Glutamatergic neuron (in vitro differentiated cells): ENCODE data around the gene TP53I11. TPM values are rescaled to one million over a fixed set of nuclear protein-coding genes. Genes with fewer than 3 reads are reported as not detected.
A peak's percentile ranks its signal among the peaks of the same experiment; 100 is the strongest.

Experiments used
- DNase-seq: peaks from one replicate; pipeline ENCODE4 v3.0.0; 2022
- H3K27ac Mint-ChIP-seq: one replicate; pipeline ENCODE4 v1.8.0; 2020; ENCODE audit warnings: mild to moderate bottlenecking, mixed read lengths, inconsistent platforms; ENCODE audit not compliant: unreplicated experiment
- H3K27me3 Mint-ChIP-seq: one replicate; pipeline ENCODE4 v1.8.0; 2020; ENCODE audit warnings: mild to moderate bottlenecking, moderate library complexity, mixed read lengths, inconsistent platforms; ENCODE audit not compliant: unreplicated experiment
- H3K36me3 Mint-ChIP-seq: one replicate; pipeline ENCODE4 v1.8.0; 2020; ENCODE audit warnings: mild to moderate bottlenecking, mixed read lengths, inconsistent platforms; ENCODE audit not compliant: unreplicated experiment
- H3K4me1 Mint-ChIP-seq: one replicate; pipeline ENCODE4 v1.8.0; 2020; ENCODE audit warnings: mild to moderate bottlenecking, low read depth, mixed read lengths, inconsistent platforms; ENCODE audit not compliant: unreplicated experiment
- H3K4me3 Mint-ChIP-seq: one replicate; pipeline ENCODE4 v1.8.0; 2020; ENCODE audit warnings: mild to moderate bottlenecking, mixed read lengths, inconsistent platforms; ENCODE audit not compliant: unreplicated experiment
- H3K9me3 Mint-ChIP-seq: one replicate; pipeline ENCODE4 v1.8.0; 2020; ENCODE audit warnings: mild to moderate bottlenecking, moderate library complexity, mixed read lengths, inconsistent platforms; ENCODE audit not compliant: unreplicated experiment
- CTCF ChIP-seq: fragments of 200-600 bp; sonication (generic); IDR thresholded peaks from one replicate; pipeline ENCODE4 v1.5.0; 2021; ENCODE audit not compliant: partially characterized antibody, unreplicated experiment
- total RNA-seq: library from RNA; stranded (reverse); fragmentation: NEBNext Ultra II Directional; extraction: Animal tissue kit (Norgen Biotek cat#: 25700); gene quantifications from one replicate; pipeline ENCODE4 v1.2.1, GENCODE V29; 2021; ENCODE audit not compliant: unreplicated experiment

The TP53I11 gene
- total RNA-seq, 1 donor from 2014 or later = 420 TPM

GRCh38 chr11:44959064-44959463 is 8.4 kb upstream of the TP53I11 start:
- Mint-ChIP-seq H3K4me3 (no peak overlapping the region), H3K36me3 (no peaks in the 10 kb centered on the region), H3K4me1 (peaks cover 56% of the 10 kb centered on the region), H3K9me3 (peaks cover 12% of the 10 kb centered on the region), H3K27me3 (peaks cover 4% of the 10 kb centered on the region), H3K27ac (peak overlapping the region; percentile 59)
- DNase-seq = no peak
- no peak for TF ChIP-seq CTCF

GRCh38 chr11:44957776-44958564 is 7.3 kb upstream of the TP53I11 start:
- no peak for DNase-seq
- H3K4me1 Mint-ChIP-seq = peaks cover 61% of the 10 kb centered on the region
- no peak for TF ChIP-seq CTCF
- H3K4me3 Mint-ChIP-seq = peak overlapping the region; percentile 38
- H3K36me3 Mint-ChIP-seq = no peaks in the 10 kb centered on the region
- peaks cover 4% of the 10 kb centered on the region for H3K27me3 Mint-ChIP-seq
- peak overlapping the region; percentile 89 for H3K27ac Mint-ChIP-seq
- H3K9me3 Mint-ChIP-seq = peaks cover 13% of the 10 kb centered on the region

GRCh38 chr11:44957040-44957515 is 6.4 kb upstream of the TP53I11 start:
- H3K9me3 Mint-ChIP-seq = peaks cover 13% of the 10 kb centered on the region
- H3K4me1 Mint-ChIP-seq = peaks cover 58% of the 10 kb centered on the region
- TF ChIP-seq CTCF = no peak
- peak overlapping the region; percentile 83 for H3K27ac Mint-ChIP-seq
- DNase-seq = peak; percentile 74
- H3K36me3 Mint-ChIP-seq = no peaks in the 10 kb centered on the region
- H3K4me3 Mint-ChIP-seq = peak overlapping the region; percentile 68
- peaks cover 4% of the 10 kb centered on the region for H3K27me3 Mint-ChIP-seq

- TF ChIP-seq CTCF = no peak
- H3K4me3 Mint-ChIP-seq = peak overlapping the region; percentile 47
- H3K36me3 Mint-ChIP-seq = no peaks in the 10 kb centered on the region
- H3K27me3 Mint-ChIP-seq = peaks cover 6% of the 10 kb centered on the region
- peaks cover 58% of the 10 kb centered on the region for H3K4me1 Mint-ChIP-seq
- H3K9me3 Mint-ChIP-seq = peaks cover 19% of the 10 kb centered on the region
- DNase-seq = no peak
- H3K27ac Mint-ChIP-seq = peak overlapping the region; percentile 63
Measured at GRCh38 chr11:44955015-44955738, 4.5 kb upstream of the TP53I11 start.
